ENCODE results near the gene ULBP1.
"Not testable (repeated sequence)": the region's sequence is repeated elsewhere in the genome, so short reads cannot be mapped to it uniquely, and the experiment has no call there.

The ULBP1 gene

DNA sequence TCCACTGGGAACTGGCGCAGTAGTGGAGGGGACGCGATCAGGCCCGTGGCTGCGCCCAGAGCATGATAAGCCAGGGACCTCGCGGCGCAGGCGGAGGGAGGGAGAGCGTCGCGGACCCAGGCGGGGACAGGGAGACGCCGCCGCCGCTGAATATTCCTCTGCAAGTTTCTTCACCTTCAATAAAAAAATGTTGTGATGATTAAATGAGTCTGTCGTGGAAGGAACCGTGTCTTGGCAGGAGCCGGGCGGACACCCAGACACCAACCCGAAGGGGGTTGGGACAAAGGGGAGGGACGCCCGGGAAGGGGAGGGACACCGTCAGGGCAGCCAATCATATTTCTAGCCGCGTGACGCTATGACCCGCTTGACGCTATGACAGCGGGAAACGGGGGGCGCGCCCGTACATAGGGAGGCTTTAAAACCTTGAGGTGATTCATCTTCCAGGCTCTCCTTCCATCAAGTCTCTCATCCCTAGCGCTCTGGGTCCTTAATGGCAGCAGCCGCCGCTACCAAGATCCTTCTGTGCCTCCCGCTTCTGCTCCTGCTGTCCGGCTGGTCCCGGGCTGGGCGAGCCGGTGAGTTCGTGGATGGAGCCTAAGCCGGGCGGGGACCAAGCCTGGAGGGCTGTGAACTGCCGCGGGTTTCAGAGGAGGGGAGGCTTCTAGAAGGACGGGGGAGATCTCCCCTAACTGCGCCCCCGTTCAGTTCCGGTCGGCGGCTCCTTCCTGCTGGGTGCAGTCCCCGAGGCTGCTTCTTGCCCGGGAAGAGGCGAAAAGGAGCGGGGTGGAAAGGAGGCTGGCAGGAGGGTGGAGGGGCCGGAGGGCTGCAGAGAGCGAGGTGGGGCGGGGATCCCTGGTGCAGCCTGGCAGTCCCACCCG is 21.9 kb upstream of the ULBP1 start, which contains the start of gene ULBP2:
Gene ULBP2, plus strand, starts transcription at position 432 of the 878 bp plus-strand sequence. Its CDS starts 59 bp downstream, at position 491.
- Histone ChIP-seq H3K27me3 (ENCODE audit: control insufficient read depth in 1 of 2, insufficient read depth in 2 of 2, low read length in 2 of 2) (peaks cover 49 to 57% of the 10 kb centered on the region in 2 donors), H3K27ac (ENCODE audit: low read length) (no peak within 1 kb of the TSS), H3K9me3 (ENCODE audit: control insufficient read depth in 2 of 2, low read length in 2 of 2) (no peaks in the 10 kb centered on the region), H3K4me1 (ENCODE audit: control insufficient read depth, insufficient read depth, low read length) (peaks cover 25% of the 10 kb centered on the region), H3K9ac (ENCODE audit: low read length in 2 of 2) (no peak within 1 kb of the TSS), H3K36me3 (ENCODE audit: control insufficient read depth in 2 of 2, insufficient read depth in 2 of 2, low read length in 2 of 2) (no peaks in the 10 kb centered on the region), H3K4me3 (ENCODE audit: low read length in 2 of 2) (peak within 1 kb of the TSS; percentile 59 to 77)

DNA sequence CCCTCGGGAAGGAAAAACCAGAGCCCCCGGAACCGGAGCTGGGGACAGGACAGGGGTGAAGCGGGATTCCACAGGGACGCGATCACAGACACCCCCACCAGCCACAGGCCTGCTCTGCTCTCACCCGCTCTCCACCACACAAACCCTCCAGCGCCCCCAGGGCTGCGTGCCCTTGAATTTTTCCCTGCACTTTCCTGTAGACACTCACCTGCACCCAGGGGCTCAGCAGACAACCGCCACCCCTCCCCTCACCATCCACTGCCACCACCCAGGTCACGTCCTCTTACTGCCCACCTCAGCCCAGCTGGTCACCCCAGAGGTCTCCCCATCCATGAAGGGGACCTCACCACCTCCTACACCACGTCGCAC is 21.3 kb upstream of the ULBP1 start:
- Histone ChIP-seq H3K27me3 (ENCODE audit: control insufficient read depth in 1 of 2, insufficient read depth in 2 of 2, low read length in 2 of 2) (peaks cover 44 to 51% of the 10 kb centered on the region in 2 donors), H3K27ac (ENCODE audit: low read length) (no peak overlapping the region), H3K4me3 (ENCODE audit: low read length in 2 of 2) (peak overlapping the region; percentile 59 to 77), H3K9ac (ENCODE audit: low read length in 2 of 2) (no peak overlapping the region), H3K36me3 (ENCODE audit: control insufficient read depth in 2 of 2, insufficient read depth in 2 of 2, low read length in 2 of 2) (no peaks in the 10 kb centered on the region), H3K9me3 (ENCODE audit: control insufficient read depth in 2 of 2, low read length in 2 of 2) (no peaks in the 10 kb centered on the region), H3K4me1 (ENCODE audit: control insufficient read depth, insufficient read depth, low read length) (peaks cover 25% of the 10 kb centered on the region)

DNA sequence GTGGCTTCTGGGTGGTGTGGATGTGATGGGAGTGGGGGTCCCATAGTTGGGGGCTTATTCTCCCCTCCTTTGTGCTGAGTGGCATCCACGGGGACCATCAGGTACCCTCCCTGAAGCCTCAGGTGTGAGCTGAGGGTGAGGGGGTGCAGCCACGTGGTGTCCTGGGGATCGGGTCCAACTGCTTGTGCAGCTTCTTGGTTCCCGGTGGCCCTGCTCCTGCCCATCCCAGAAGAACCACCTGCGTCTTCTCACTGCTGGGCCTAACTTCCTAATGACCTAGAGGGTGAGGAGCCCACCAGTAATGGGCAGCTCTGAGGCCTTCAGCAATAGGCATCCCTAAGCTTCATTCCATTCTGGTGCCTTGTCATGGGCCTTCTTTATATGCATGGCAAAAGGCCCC is 20.4 kb upstream of the ULBP1 start:
- H3K4me3 ChIP-seq (ENCODE audit: low read length in 2 of 2): not testable (repeated sequence)

DNA sequence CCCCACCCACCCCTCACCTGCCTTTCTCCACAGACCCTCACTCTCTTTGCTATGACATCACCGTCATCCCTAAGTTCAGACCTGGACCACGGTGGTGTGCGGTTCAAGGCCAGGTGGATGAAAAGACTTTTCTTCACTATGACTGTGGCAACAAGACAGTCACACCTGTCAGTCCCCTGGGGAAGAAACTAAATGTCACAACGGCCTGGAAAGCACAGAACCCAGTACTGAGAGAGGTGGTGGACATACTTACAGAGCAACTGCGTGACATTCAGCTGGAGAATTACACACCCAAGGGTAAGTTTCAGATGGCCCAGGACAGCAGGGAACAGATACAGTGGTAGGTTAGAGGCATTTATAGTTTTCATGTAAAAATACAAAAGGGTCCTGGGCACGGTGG is 18.5 kb upstream of the ULBP1 start:
- not testable (repeated sequence) for H3K4me3 ChIP-seq (ENCODE audit: low read length in 2 of 2); H3K9me3 ChIP-seq (ENCODE audit: control insufficient read depth in 2 of 2, low read length in 2 of 2); H3K9ac ChIP-seq (ENCODE audit: low read length in 2 of 2); H3K27ac ChIP-seq (ENCODE audit: low read length); H3K36me3 ChIP-seq (ENCODE audit: control insufficient read depth in 2 of 2, insufficient read depth in 2 of 2, low read length in 2 of 2)
- Histone ChIP-seq H3K27me3 (ENCODE audit: control insufficient read depth in 1 of 2, insufficient read depth in 2 of 2, low read length in 2 of 2) (peaks cover 19 to 25% of the 10 kb centered on the region in 2 donors), H3K4me1 (ENCODE audit: control insufficient read depth, insufficient read depth, low read length) (peaks cover 13% of the 10 kb centered on the region)

More for the DNA sequence above, 20.4 kb upstream of the ULBP1 start:
- Histone ChIP-seq H3K4me1 (ENCODE audit: control insufficient read depth, insufficient read depth, low read length) (peaks cover 23% of the 10 kb centered on the region), H3K27me3 (ENCODE audit: control insufficient read depth in 1 of 2, insufficient read depth in 2 of 2, low read length in 2 of 2) (peaks cover 38 to 44% of the 10 kb centered on the region in 2 donors)
- not testable (repeated sequence) for H3K9me3 ChIP-seq (ENCODE audit: control insufficient read depth in 2 of 2, low read length in 2 of 2); H3K36me3 ChIP-seq (ENCODE audit: control insufficient read depth in 2 of 2, insufficient read depth in 2 of 2, low read length in 2 of 2); H3K27ac ChIP-seq (ENCODE audit: low read length); H3K9ac ChIP-seq (ENCODE audit: low read length in 2 of 2)

DNA sequence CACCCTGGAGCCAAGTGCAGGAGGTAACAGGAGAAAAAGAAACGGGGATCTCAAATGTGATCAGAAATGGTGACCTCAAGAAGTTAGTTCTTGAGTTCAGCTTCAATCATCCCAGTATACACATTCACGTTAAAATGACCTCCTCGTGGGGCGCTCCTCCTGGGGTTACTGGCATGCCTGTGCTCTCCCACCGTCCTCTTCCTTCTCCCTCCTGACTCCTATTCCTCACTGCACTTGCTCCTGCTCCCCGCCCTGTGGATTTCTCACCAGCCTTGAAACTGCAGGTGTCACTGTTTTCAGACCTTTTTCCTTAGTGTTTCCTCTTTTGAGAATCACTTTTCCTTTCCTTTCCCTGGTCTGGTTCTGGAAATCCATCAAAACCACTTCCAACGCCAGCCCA is 17.1 kb upstream of the ULBP1 start:
- not testable (repeated sequence) for H3K4me1 ChIP-seq (ENCODE audit: control insufficient read depth, insufficient read depth, low read length); H3K4me3 ChIP-seq (ENCODE audit: low read length in 2 of 2); H3K36me3 ChIP-seq (ENCODE audit: control insufficient read depth in 2 of 2, insufficient read depth in 2 of 2, low read length in 2 of 2); H3K27ac ChIP-seq (ENCODE audit: low read length); H3K9ac ChIP-seq (ENCODE audit: low read length in 2 of 2); H3K9me3 ChIP-seq (ENCODE audit: control insufficient read depth in 2 of 2, low read length in 2 of 2)
- H3K27me3 ChIP-seq (ENCODE audit: control insufficient read depth in 1 of 2, insufficient read depth in 2 of 2, low read length in 2 of 2): peaks cover 22 to 25% of the 10 kb centered on the region in 2 donors

DNA sequence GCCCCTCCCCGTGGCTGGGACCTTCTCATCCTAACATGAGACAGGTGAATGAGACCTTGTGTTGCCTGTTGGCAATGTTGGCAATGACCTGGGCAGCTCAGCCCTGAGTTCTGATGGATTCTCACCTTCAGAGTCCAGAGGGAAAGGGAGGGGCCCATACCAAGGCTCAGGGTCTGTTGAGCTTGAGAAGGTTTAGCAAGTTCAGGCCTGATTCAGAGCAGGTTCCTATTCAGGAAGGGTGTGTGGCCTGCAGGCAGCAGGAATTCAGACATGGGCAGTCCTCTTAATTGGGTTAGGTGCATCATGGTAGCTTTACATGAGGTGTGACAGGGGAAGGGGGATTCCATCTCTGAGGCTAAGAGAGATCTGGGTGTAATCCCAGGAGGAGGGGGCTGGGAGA is 16.2 kb upstream of the ULBP1 start:
- H3K27me3 ChIP-seq (ENCODE audit: control insufficient read depth in 1 of 2, insufficient read depth in 2 of 2, low read length in 2 of 2): peaks cover 24 to 25% of the 10 kb centered on the region in 2 donors
- H3K9me3 ChIP-seq (ENCODE audit: control insufficient read depth in 2 of 2, low read length in 2 of 2); H3K27ac ChIP-seq (ENCODE audit: low read length); H3K4me3 ChIP-seq (ENCODE audit: low read length in 2 of 2); H3K9ac ChIP-seq (ENCODE audit: low read length in 2 of 2); H3K36me3 ChIP-seq (ENCODE audit: control insufficient read depth in 2 of 2, insufficient read depth in 2 of 2, low read length in 2 of 2); H3K4me1 ChIP-seq (ENCODE audit: control insufficient read depth, insufficient read depth, low read length): not testable (repeated sequence)

DNA sequence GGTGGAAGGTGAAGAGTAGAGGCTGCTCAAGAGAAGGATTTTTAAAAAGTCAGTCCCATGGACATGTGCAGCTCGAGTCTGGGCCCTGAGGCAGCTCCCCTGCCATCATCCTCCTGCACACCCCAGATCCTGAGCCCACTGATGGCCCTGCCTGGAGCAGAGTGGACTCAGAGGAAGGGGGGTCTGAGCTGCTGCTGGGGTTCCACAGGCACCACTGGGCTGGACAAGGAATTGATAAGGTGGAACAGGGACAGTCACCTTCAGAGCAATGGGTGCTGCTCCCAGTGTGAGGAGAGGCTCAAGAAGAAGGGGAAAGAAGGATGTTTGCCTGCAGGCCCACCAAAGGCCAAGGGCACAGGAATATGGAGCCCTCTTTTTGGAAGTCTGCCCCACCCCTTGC is 15.7 kb upstream of the ULBP1 start:
- peaks cover 25 to 27% of the 10 kb centered on the region in 2 donors for H3K27me3 ChIP-seq (ENCODE audit: control insufficient read depth in 1 of 2, insufficient read depth in 2 of 2, low read length in 2 of 2)
- H3K27ac ChIP-seq (ENCODE audit: low read length): no peak overlapping the region
- H3K36me3 ChIP-seq (ENCODE audit: control insufficient read depth in 2 of 2, insufficient read depth in 2 of 2, low read length in 2 of 2): no peaks in the 10 kb centered on the region
- H3K9me3 ChIP-seq (ENCODE audit: control insufficient read depth in 2 of 2, low read length in 2 of 2): no peaks in the 10 kb centered on the region
- H3K4me1 ChIP-seq (ENCODE audit: control insufficient read depth, insufficient read depth, low read length): no peaks in the 10 kb centered on the region
- H3K4me3 ChIP-seq (ENCODE audit: low read length in 2 of 2): no peak overlapping the region
- no peak overlapping the region for H3K9ac ChIP-seq (ENCODE audit: low read length in 2 of 2)

DNA sequence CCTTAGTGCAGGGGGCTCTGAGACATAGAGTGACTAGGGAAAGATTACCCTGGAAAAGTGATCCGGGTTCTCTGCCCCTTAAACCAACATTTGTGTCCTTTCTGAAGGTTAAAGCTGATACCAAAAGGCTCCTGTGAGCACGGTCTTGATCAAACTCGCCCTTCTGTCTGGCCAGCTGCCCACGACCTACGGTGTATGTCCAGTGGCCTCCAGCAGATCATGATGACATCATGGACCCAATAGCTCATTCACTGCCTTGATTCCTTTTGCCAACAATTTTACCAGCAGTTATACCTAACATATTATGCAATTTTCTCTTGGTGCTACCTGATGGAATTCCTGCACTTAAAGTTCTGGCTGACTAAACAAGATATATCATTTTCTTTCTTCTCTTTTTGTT is 15.1 kb upstream of the ULBP1 start:
- no peaks in the 10 kb centered on the region for H3K36me3 ChIP-seq (ENCODE audit: control insufficient read depth in 2 of 2, insufficient read depth in 2 of 2, low read length in 2 of 2)
- H3K27me3 ChIP-seq (ENCODE audit: control insufficient read depth in 1 of 2, insufficient read depth in 2 of 2, low read length in 2 of 2): peaks cover 25 to 31% of the 10 kb centered on the region in 2 donors
- H3K27ac ChIP-seq (ENCODE audit: low read length): no peak overlapping the region
- H3K9me3 ChIP-seq (ENCODE audit: control insufficient read depth in 2 of 2, low read length in 2 of 2): no peaks in the 10 kb centered on the region
- no peak overlapping the region for H3K9ac ChIP-seq (ENCODE audit: low read length in 2 of 2)
- no peak overlapping the region for H3K4me3 ChIP-seq (ENCODE audit: low read length in 2 of 2)
- no peaks in the 10 kb centered on the region for H3K4me1 ChIP-seq (ENCODE audit: control insufficient read depth, insufficient read depth, low read length)

DNA sequence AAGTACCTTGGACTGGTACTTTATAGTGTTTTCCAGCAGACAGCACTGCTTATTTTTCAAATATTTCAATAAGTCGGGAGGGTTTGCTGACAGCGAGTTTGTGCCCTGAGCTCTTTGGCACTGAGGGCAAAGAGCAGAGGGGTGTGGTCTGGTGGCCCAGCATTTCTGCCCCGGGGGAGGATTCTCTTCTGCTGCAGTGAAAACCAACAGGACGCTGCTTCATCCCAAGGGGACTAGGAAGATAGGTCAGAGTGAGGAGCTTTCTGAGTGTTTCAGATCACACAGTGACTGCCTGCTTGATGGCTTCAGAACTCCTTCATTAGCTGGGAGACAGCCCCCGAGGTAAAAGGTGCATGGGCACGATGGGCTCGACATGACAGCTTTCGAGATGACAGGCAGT is 13.3 kb upstream of the ULBP1 start:
- no peaks in the 10 kb centered on the region for H3K36me3 ChIP-seq (ENCODE audit: control insufficient read depth in 2 of 2, insufficient read depth in 2 of 2, low read length in 2 of 2)
- peaks cover 27 to 36% of the 10 kb centered on the region in 2 donors for H3K27me3 ChIP-seq (ENCODE audit: control insufficient read depth in 1 of 2, insufficient read depth in 2 of 2, low read length in 2 of 2)
- H3K27ac ChIP-seq (ENCODE audit: low read length): no peak overlapping the region
- no peaks in the 10 kb centered on the region for H3K9me3 ChIP-seq (ENCODE audit: control insufficient read depth in 2 of 2, low read length in 2 of 2)
- H3K4me1 ChIP-seq (ENCODE audit: control insufficient read depth, insufficient read depth, low read length): peaks cover 2% of the 10 kb centered on the region
- no peak overlapping the region for H3K9ac ChIP-seq (ENCODE audit: low read length in 2 of 2)
- no peak overlapping the region for H3K4me3 ChIP-seq (ENCODE audit: low read length in 2 of 2)

DNA sequence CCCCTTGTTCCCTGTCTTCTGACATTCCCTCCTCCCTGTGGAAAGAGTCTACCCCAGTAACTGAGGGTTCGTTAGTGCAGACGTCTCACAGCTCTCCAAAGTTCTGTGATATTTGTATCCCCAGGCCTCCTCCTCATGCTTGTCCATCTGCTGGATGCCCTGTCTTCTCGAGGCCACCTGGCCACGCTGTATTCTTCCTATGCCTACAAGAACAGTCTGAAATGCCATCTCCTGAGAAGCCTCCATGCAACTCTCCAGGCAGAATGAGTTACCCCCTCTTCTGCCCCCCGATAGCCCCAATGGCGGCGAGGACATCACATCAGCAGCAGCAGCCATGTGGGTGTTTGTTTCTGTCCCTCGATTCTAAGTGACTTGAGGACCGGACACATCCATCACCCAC is 12.6 kb upstream of the ULBP1 start:
- Histone ChIP-seq H3K9me3 (ENCODE audit: control insufficient read depth in 2 of 2, low read length in 2 of 2) (no peaks in the 10 kb centered on the region), H3K4me1 (ENCODE audit: control insufficient read depth, insufficient read depth, low read length) (peaks cover 2% of the 10 kb centered on the region), H3K9ac (ENCODE audit: low read length in 2 of 2) (no peak overlapping the region), H3K27ac (ENCODE audit: low read length) (no peak overlapping the region), H3K36me3 (ENCODE audit: control insufficient read depth in 2 of 2, insufficient read depth in 2 of 2, low read length in 2 of 2) (no peaks in the 10 kb centered on the region), H3K27me3 (ENCODE audit: control insufficient read depth in 1 of 2, insufficient read depth in 2 of 2, low read length in 2 of 2) (peaks cover 34 to 43% of the 10 kb centered on the region in 2 donors), H3K4me3 (ENCODE audit: low read length in 2 of 2) (no peak overlapping the region)

DNA sequence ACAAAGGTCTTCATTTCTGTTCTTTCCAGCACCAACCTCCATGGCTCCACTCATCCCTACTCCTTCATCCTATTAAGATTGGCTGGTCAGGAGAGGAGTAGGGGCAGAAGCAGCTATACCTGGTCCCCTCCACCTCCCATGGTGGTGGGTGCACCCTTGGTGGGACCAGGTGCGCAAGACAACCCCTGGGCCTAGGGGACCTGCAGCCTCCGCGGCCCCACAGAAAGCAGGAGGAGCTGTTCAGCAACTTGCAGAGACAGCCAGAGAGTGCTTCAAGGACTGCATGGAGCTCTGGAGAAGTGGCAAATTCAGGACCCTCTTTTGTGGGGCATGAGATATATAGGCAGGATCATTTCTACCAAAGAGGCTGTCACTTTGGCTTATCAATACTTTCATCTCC is 12.1 kb upstream of the ULBP1 start:
- no peak overlapping the region for H3K27ac ChIP-seq (ENCODE audit: low read length)
- H3K4me1 ChIP-seq (ENCODE audit: control insufficient read depth, insufficient read depth, low read length): peaks cover 2% of the 10 kb centered on the region
- no peaks in the 10 kb centered on the region for H3K9me3 ChIP-seq (ENCODE audit: control insufficient read depth in 2 of 2, low read length in 2 of 2)
- no peak overlapping the region for H3K9ac ChIP-seq (ENCODE audit: low read length in 2 of 2)
- H3K27me3 ChIP-seq (ENCODE audit: control insufficient read depth in 1 of 2, insufficient read depth in 2 of 2, low read length in 2 of 2): peaks cover 35 to 45% of the 10 kb centered on the region in 2 donors
- H3K4me3 ChIP-seq (ENCODE audit: low read length in 2 of 2): no peak overlapping the region
- H3K36me3 ChIP-seq (ENCODE audit: control insufficient read depth in 2 of 2, insufficient read depth in 2 of 2, low read length in 2 of 2): no peaks in the 10 kb centered on the region

Measured in stomach smooth muscle (tissue), 2 donors.